HG03039 (cell line): ENCODE results near the gene KDSR.
A peak's percentile ranks its signal among the peaks of the same experiment; 100 is the strongest.

ENCODE experiments used
- ATAC-seq: cut with Tn5 transposase; IDR thresholded peaks from one replicate; pipeline ENCODE4 v1.9.1; 2021; ENCODE audit warnings: mild to moderate bottlenecking, moderate library complexity; ENCODE audit not compliant: unreplicated experiment

The KDSR gene

GRCh38 chr18:63322206-63322605 lies 44.8 kb downstream of the KDSR start:
- ATAC-seq, result no peak

GRCh38 chr18:63321291-63321690 lies 45.7 kb downstream of the KDSR start:
- no peak for ATAC-seq

- ATAC-seq, result no peak
These were observed 46.1 kb downstream of the KDSR start for GRCh38 chr18:63320975-63321265.

GRCh38 chr18:63320123-63320974 lies 46.7 kb downstream of the KDSR start:
- peak; percentile 54 for ATAC-seq

GRCh38 chr18:63319383-63320122 lies 47.5 kb downstream of the KDSR start, which contains the start of gene BCL2:
BCL2 (minus strand) TSS chr18:63319769.
- ATAC-seq, result no peak

GRCh38 chr18:63318889-63319382 lies 48.1 kb downstream of the KDSR start:
- no peak for ATAC-seq

- peak; percentile 34 for ATAC-seq
These were observed 48.8 kb downstream of the KDSR start for GRCh38 chr18:63317982-63318888.

GRCh38 chr18:63317556-63317946 lies 49.5 kb downstream of the KDSR start:
- ATAC-seq, result no peak

- no peak for ATAC-seq
These were observed 50.1 kb downstream of the KDSR start for GRCh38 chr18:63316612-63317555.

GRCh38 chr18:63315876-63316275 lies 51.1 kb downstream of the KDSR start:
- no peak for ATAC-seq

GRCh38 chr18:63315131-63315662 lies 51.8 kb downstream of the KDSR start:
- no peak for ATAC-seq

GRCh38 chr18:63314062-63314790 lies 52.8 kb downstream of the KDSR start:
- ATAC-seq, result no peak

- no peak for ATAC-seq
These were observed 53.5 kb downstream of the KDSR start for GRCh38 chr18:63313396-63313917.

GRCh38 chr18:63312737-63313395 lies 54.1 kb downstream of the KDSR start:
- ATAC-seq, result no peak

GRCh38 chr18:63312019-63312409 lies 55.0 kb downstream of the KDSR start:
- no peak for ATAC-seq

- peak; percentile 66 for ATAC-seq
These were observed 55.6 kb downstream of the KDSR start for GRCh38 chr18:63311118-63312018.

GRCh38 chr18:63309422-63309821 lies 57.6 kb downstream of the KDSR start:
- ATAC-seq, result no peak
